ENCODE data around the gene COPG1. TPM values are rescaled to one million over a fixed set of nuclear protein-coding genes. Genes with fewer than 3 reads are reported as not detected.

Gene COPG1
- total RNA-seq, 1 experiment from 2014 or later, result 132 TPM

- no peaks in the 10 kb centered on the region for H3K9me3 Mint-ChIP-seq
- H3K4me3 Mint-ChIP-seq, result peak overlapping the region; percentile 88
- peak; percentile 67 for ATAC-seq
- ChIA-PET POLR2A (interaction anchor here (1.2 to 3.9 kb wide), 6 partner anchors 9 to 192 kb away, joined by 3 to 44 read pairs (median 4); partner anchors contain the start of genes HMCES and RAB43), CTCF (interaction anchor here (0.9 to 1.7 kb wide), 5 partner anchors 9 to 69 kb away, joined by 3 to 8 read pairs (median 4); no protein-coding TSS in a partner anchor)
- DNase-seq (ENCODE audit: low spot score), result peak; percentile 90
- no peaks in the 10 kb centered on the region; the same call in 1 of the 2 replicates for H3K27me3 Mint-ChIP-seq (ENCODE audit: low read depth)
- peaks cover 9% of the 10 kb centered on the region for H3K4me1 Mint-ChIP-seq
- H3K27ac Mint-ChIP-seq, result peak overlapping the region; percentile 96; the same call in 1 of the 2 replicates
- H3K36me3 Mint-ChIP-seq, result no peaks in the 10 kb centered on the region
- TF ChIP-seq HMGXB4 (CRISPR knock-in tag; IDR thresholded peaks at IDR 0.05) (0 out of 2 replicates have a peak, but pooled peaks have one; percentile 21), E2F5 (CRISPR knock-in tag; IDR thresholded peaks at IDR 0.05) (peak; percentile 80; the same call in 1 of the 2 replicates), FOXP4 (CRISPR knock-in tag; IDR thresholded peaks at IDR 0.05) (0 out of 2 replicates have a peak, but pooled peaks have one; percentile 31), SMAD3 (CRISPR knock-in tag; IDR thresholded peaks at IDR 0.05; ENCODE audit: borderline replicate concordance) (no peak), MAX (CRISPR knock-in tag; IDR thresholded peaks at IDR 0.05) (peak; percentile 57; the same call in 1 of the 2 replicates), TP53 (CRISPR knock-in tag; IDR thresholded peaks at IDR 0.05) (0 out of 2 replicates have a peak, but pooled peaks have one; percentile 36), ZNF281 (CRISPR knock-in tag; IDR thresholded peaks at IDR 0.05) (peak; percentile 54; the same call in 1 of the 2 replicates), NFYB (CRISPR knock-in tag; conservative IDR thresholded peaks at IDR 0.05; ENCODE audit: low read depth) (no peak; the same call in 1 of the 2 replicates), ZNF671 (CRISPR knock-in tag; IDR thresholded peaks at IDR 0.05) (no peak), CTCF (IDR thresholded peaks at IDR 0.05) (no peak), ZNF219 (CRISPR knock-in tag; IDR thresholded peaks at IDR 0.05; ENCODE audit: borderline replicate concordance) (no peak), ETV6 (CRISPR knock-in tag; IDR thresholded peaks at IDR 0.05) (peak; percentile 78; the same call in 1 of the 2 replicates), GTF2I (CRISPR knock-in tag; conservative IDR thresholded peaks at IDR 0.05) (no peak), MXD4 (CRISPR knock-in tag; IDR thresholded peaks at IDR 0.05; ENCODE audit: borderline replicate concordance) (0 out of 2 replicates have a peak, but pooled peaks have one; percentile 21), MYBL2 (CRISPR knock-in tag; IDR thresholded peaks at IDR 0.05) (peak; percentile 97), GRHL2 (CRISPR knock-in tag; IDR thresholded peaks at IDR 0.05; ENCODE audit: insufficient replicate concordance, severe bottlenecking) (no peak), ZNF121 (CRISPR knock-in tag; IDR thresholded peaks at IDR 0.05) (no peak), FOXP1 (CRISPR knock-in tag; IDR thresholded peaks at IDR 0.05; ENCODE audit: borderline replicate concordance) (0 out of 2 replicates have a peak, but pooled peaks have one; percentile 25), FOXK1 (CRISPR knock-in tag; IDR thresholded peaks at IDR 0.05) (peak; percentile 68; the same call in 1 of the 2 replicates), ZNF263 (CRISPR knock-in tag; IDR thresholded peaks at IDR 0.05; ENCODE audit: low read depth) (no peak), IRF2 (CRISPR knock-in tag; IDR thresholded peaks at IDR 0.05; ENCODE audit: borderline replicate concordance, low read depth) (no peak), ZMAT4 (CRISPR knock-in tag; IDR thresholded peaks at IDR 0.05) (no peak; the same call in 1 of the 2 replicates), ERG (CRISPR knock-in tag; IDR thresholded peaks at IDR 0.05) (peak; percentile 7; the same call in 1 of the 2 replicates), TCF7 (CRISPR knock-in tag; IDR thresholded peaks at IDR 0.05; ENCODE audit: low read depth) (no peak)
Observed at GRCh38 chr3:129314386-129315222, 65.2 kb downstream of the COPG1 start.
